OCI-LY1 (cell line): ENCODE data around the gene EPC2.
"Not testable (repeated sequence)": the region's sequence is repeated elsewhere in the genome, so short reads cannot be mapped to it uniquely, and the experiment has no call there.

Experiments
- H2AFZ ChIP-seq: fragments of 200-600 bp; sonication (generic), shearing (Covaris generic); 2 replicates; pipeline ENCODE4 v1.6.0; 2014; ENCODE audit warnings: antibody characterized with exemption, mild to moderate bottlenecking, low read length
- H3F3A ChIP-seq: fragments of 200-600 bp; sonication (generic), shearing (Covaris generic); 2 replicates; pipeline ENCODE4 v1.6.0; 2014; ENCODE audit warnings: mild to moderate bottlenecking, antibody characterized with exemption, low read length, moderate library complexity; ENCODE audit not compliant: insufficient read depth
- H3K27ac ChIP-seq: fragments of 200-600 bp; sonication (generic); 2 replicates; pipeline ENCODE4 v1.5.1; 2014; ENCODE audit warnings: low read length, mixed run types, mild to moderate bottlenecking, low read depth; ENCODE audit not compliant: poor library complexity, severe bottlenecking
- H3K27me3 ChIP-seq: fragments of 200-600 bp; sonication (generic); 2 replicates; pipeline ENCODE4 v1.6.0; 2014; ENCODE audit warnings: antibody characterized with exemption, mild to moderate bottlenecking, low read length, moderate library complexity; ENCODE audit not compliant: insufficient read depth
- H3K36me3 ChIP-seq: fragments of 200-600 bp; sonication (generic); 2 replicates; pipeline ENCODE4 v1.6.1; 2014; ENCODE audit warnings: mild to moderate bottlenecking, antibody characterized with exemption, low read length, moderate library complexity, mixed read lengths; ENCODE audit not compliant: insufficient read depth
- H3K4me1 ChIP-seq: fragments of 200-600 bp; sonication (generic); 2 replicates; pipeline ENCODE4 v1.5.1; 2014; ENCODE audit warnings: mild to moderate bottlenecking, low read length, moderate library complexity; ENCODE audit not compliant: insufficient read depth, severe bottlenecking
- H3K4me2 ChIP-seq: fragments of 200-600 bp; sonication (generic), shearing (Covaris generic); 2 replicates; pipeline ENCODE4 v1.6.1; 2014; ENCODE audit warnings: low read length
- H3K4me3 ChIP-seq: fragments of 200-600 bp; sonication (generic); 2 replicates; pipeline ENCODE4 v1.5.1; 2014; ENCODE audit warnings: low read length, low read depth, mild to moderate bottlenecking, mixed read lengths; ENCODE audit not compliant: poor library complexity, severe bottlenecking
- H3K79me2 ChIP-seq: fragments of 200-600 bp; shearing (Covaris generic); 2 replicates; pipeline ENCODE4 v1.6.1; 2016; ENCODE audit warnings: mixed run types, low read length, mixed read lengths; ENCODE audit not compliant: insufficient read depth
- H3K9ac ChIP-seq: fragments of 200-600 bp; sonication (generic), shearing (Covaris generic); 2 replicates; pipeline ENCODE4 v1.6.1; 2014; ENCODE audit warnings: mild to moderate bottlenecking, low read length, mixed read lengths
- H3K9me2 ChIP-seq: fragments of 200-600 bp; sonication (generic), shearing (Covaris generic); 2 replicates; pipeline ENCODE4 v1.6.1; 2014; ENCODE audit warnings: low read depth, mild to moderate bottlenecking, low read length, mixed read lengths
- H3K9me3 ChIP-seq: fragments of 200-600 bp; shearing (Covaris generic); 2 replicates; pipeline ENCODE4 v1.6.1; 2014; ENCODE audit warnings: low read length, mixed read lengths
- H4K20me1 ChIP-seq: fragments of 200-600 bp; sonication (generic), shearing (Covaris generic); 2 replicates; pipeline ENCODE4 v1.6.0; 2016; ENCODE audit warnings: mild to moderate bottlenecking, low read length; ENCODE audit not compliant: insufficient read depth
- CTCF ChIP-seq: fragments of 200-600 bp; sonication (generic), shearing (Covaris generic); IDR thresholded peaks from 2 replicates; pipeline ENCODE4 v1.5.1; 2017; ENCODE audit warnings: mild to moderate bottlenecking, antibody characterized with exemption, low read length, moderate library complexity, mixed read lengths
- EZH2 ChIP-seq: fragments of 200-600 bp; sonication (generic), shearing (Covaris generic); IDR thresholded peaks from 2 replicates; pipeline ENCODE4 v1.8.0; 2017; ENCODE audit warnings: borderline replicate concordance, mixed run types, mild to moderate bottlenecking, antibody characterized with exemption, low read length, moderate library complexity, mixed read lengths

EPC2 gene

GRCh38 chr2:148660999-148661398 lies 16.4 kb downstream of the EPC2 start:
- peaks cover 87% of the 10 kb centered on the region for H3K79me2 ChIP-seq
- no peak overlapping the region for H3K9ac ChIP-seq
- H2AFZ ChIP-seq: no peak overlapping the region
- no peak overlapping the region for H3K27ac ChIP-seq
- no peaks in the 10 kb centered on the region for H3K9me2 ChIP-seq
- H3K4me1 ChIP-seq: peaks cover 32% of the 10 kb centered on the region
- no peaks in the 10 kb centered on the region for H3K36me3 ChIP-seq
- H3K27me3 ChIP-seq: no peaks in the 10 kb centered on the region
- H4K20me1 ChIP-seq: no peaks in the 10 kb centered on the region
- H3K4me2 ChIP-seq: no peak overlapping the region
- no peaks in the 10 kb centered on the region for H3F3A ChIP-seq
- peaks cover 4% of the 10 kb centered on the region; the same call in 1 of the 2 replicates for H3K9me3 ChIP-seq
- TF ChIP-seq EZH2 (no peak), CTCF (no peak)
- H3K4me3 ChIP-seq: no peak overlapping the region

- not testable (repeated sequence) for H3K9me2 ChIP-seq, H3K36me3 ChIP-seq, H4K20me1 ChIP-seq, H3F3A ChIP-seq, H3K4me3 ChIP-seq, H3K9ac ChIP-seq, H2AFZ ChIP-seq, H3K9me3 ChIP-seq, H3K27ac ChIP-seq, H3K4me2 ChIP-seq, H3K27me3 ChIP-seq
- Histone ChIP-seq H3K4me1 (peaks cover 31% of the 10 kb centered on the region), H3K79me2 (peaks cover 87% of the 10 kb centered on the region)
These were observed 17.8 kb downstream of the EPC2 start for GRCh38 chr2:148662332-148662731.

- Histone ChIP-seq H3K4me1 (peaks cover 17% of the 10 kb centered on the region), H3K36me3 (no peaks in the 10 kb centered on the region), H3K27me3 (no peaks in the 10 kb centered on the region), H2AFZ (no peak overlapping the region), H3F3A (no peaks in the 10 kb centered on the region), H3K9me3 (peaks cover 4% of the 10 kb centered on the region; the same call in 1 of the 2 replicates), H3K9me2 (no peaks in the 10 kb centered on the region), H3K27ac (no peak overlapping the region), H4K20me1 (no peaks in the 10 kb centered on the region), H3K4me2 (no peak overlapping the region), H3K9ac (no peak overlapping the region), H3K4me3 (no peak overlapping the region), H3K79me2 (peaks cover 86% of the 10 kb centered on the region)
- TF ChIP-seq EZH2 (no peak), CTCF (no peak)
These were observed 19.7 kb downstream of the EPC2 start for GRCh38 chr2:148664229-148664628.

GRCh38 chr2:148666555-148666954 lies 22.0 kb downstream of the EPC2 start:
- Histone ChIP-seq H3K4me2 (no peak overlapping the region), H3K27me3 (no peaks in the 10 kb centered on the region), H3K79me2 (peaks cover 84% of the 10 kb centered on the region), H3K4me3 (no peak overlapping the region), H3K36me3 (no peaks in the 10 kb centered on the region), H4K20me1 (no peaks in the 10 kb centered on the region), H3K27ac (no peak overlapping the region), H3K9ac (no peak overlapping the region), H3K9me2 (no peaks in the 10 kb centered on the region), H2AFZ (no peak overlapping the region), H3K4me1 (peaks cover 16% of the 10 kb centered on the region), H3F3A (no peaks in the 10 kb centered on the region), H3K9me3 (peaks cover 10% of the 10 kb centered on the region; the same call in 1 of the 2 replicates)
- TF ChIP-seq EZH2 (no peak), CTCF (no peak)
